SK-N-SH (cell line): ENCODE measurements around the gene TRIP4. TPM values are rescaled to one million over a fixed set of nuclear protein-coding genes. Genes with fewer than 3 reads are reported as not detected.

Experiments used
- CTCF ChIA-PET: fragments of 300-600, 350-600 bp; formaldehyde crosslinking; extraction: SDS; loops from one replicate; lab custom pipeline; 2021; lab: Yijun Ruan, JAX
- POLR2A ChIA-PET: fragments of 350-600 bp; sonication (Branson Sonifier 250); formaldehyde crosslinking; extraction: SDS; loops from one replicate; lab custom pipeline; 2020; ENCODE audit warnings: antibody characterized with exemption, inconsistent platforms; lab: Yijun Ruan, JAX
- DNase-seq: peaks from one replicate; pipeline ENCODE4 v3.0.0; 2012
- H2AFZ ChIP-seq: fragments of 200-600 bp; sonication (generic); 2 replicates; pipeline ENCODE4 v1.8.1; 2016; ENCODE audit warnings: antibody characterized with exemption, mild to moderate bottlenecking, low read depth
- H3F3A ChIP-seq: fragments of 200-600 bp; sonication (generic); replicated peaks from 2 replicates; pipeline ENCODE3; 2016; ENCODE audit warnings: antibody characterized with exemption, mild to moderate bottlenecking; ENCODE audit not compliant: insufficient read depth
- H3K27ac ChIP-seq, 2 experiments: fragments of 200-500 bp in 1 of 2; fragments of 200-600 bp in 1 of 2; sonication (Bioruptor generic) in 1 of 2; sonication (generic), shearing (Covaris generic) in 1 of 2; 2 replicates each; pipeline versions ENCODE4 v1.5.1 to v1.6.1; 2014 to 2016; ENCODE audit warnings: low read depth in 2 of 2, inconsistent platforms in 1 of 2, low read length in 1 of 2, mild to moderate bottlenecking in 1 of 2, mixed read lengths in 1 of 2
- H3K27me3 ChIP-seq: fragments of 200-600 bp; sonication (generic), shearing (Covaris generic); 2 replicates; pipeline ENCODE4 v1.6.1; 2016; ENCODE audit warnings: mixed run types; ENCODE audit not compliant: insufficient read depth
- H3K36me3 ChIP-seq, 2 experiments: fragments of 200-500 bp in 1 of 2; fragments of 200-600 bp in 1 of 2; sonication (Bioruptor generic) in 1 of 2; sonication (generic) in 1 of 2; replicated peaks in 1 of 2; 2 replicates each; pipeline versions ENCODE3 to v1.5.1; 2014 to 2016; ENCODE audit warnings: low read length in 1 of 2, mild to moderate bottlenecking in 1 of 2; ENCODE audit not compliant: insufficient read depth in 2 of 2, control insufficient read depth in 1 of 2
- H3K4me1 ChIP-seq, 2 experiments: fragments of 200-500 bp in 1 of 2; fragments of 200-600 bp in 1 of 2; sonication (Bioruptor generic) in 1 of 2; sonication (generic), shearing (Covaris generic) in 1 of 2; 2 replicates each; pipeline versions ENCODE4 v1.5.1 to v1.6.1; 2014 to 2016; ENCODE audit warnings: low read depth in 1 of 2, low read length in 1 of 2, mixed run types in 1 of 2; ENCODE audit not compliant: insufficient read depth in 2 of 2, control insufficient read depth in 1 of 2
- H3K4me2 ChIP-seq: fragments of 200-600 bp; sonication (generic), shearing (Covaris generic); 2 replicates; pipeline ENCODE4 v1.6.1; 2017; ENCODE audit warnings: mixed run types
- H3K4me3 ChIP-seq, 2 experiments: fragments of 200-500 bp in 1 of 2; fragments of 200-600 bp in 1 of 2; sonication (Bioruptor generic) in 1 of 2; sonication (generic), shearing (Covaris generic) in 1 of 2; 2 replicates each; pipeline versions ENCODE4 v1.5.1 to v1.8.1; 2014 to 2016; ENCODE audit warnings: low read depth in 2 of 2, inconsistent platforms in 1 of 2, low read length in 1 of 2, mild to moderate bottlenecking in 1 of 2, mixed read lengths in 1 of 2, moderate library complexity in 1 of 2
- H3K79me2 ChIP-seq: fragments of 200-600 bp; sonication (generic); 2 replicates; pipeline ENCODE4 v1.8.1; 2017; ENCODE audit warnings: mild to moderate bottlenecking; ENCODE audit not compliant: insufficient read depth
- H3K9ac ChIP-seq: fragments of 200-600 bp; sonication (generic); 2 replicates; pipeline ENCODE4 v1.6.1; 2017; ENCODE audit warnings: mixed run types
- H3K9me2 ChIP-seq: fragments of 200-600 bp; sonication (generic); 2 replicates; pipeline ENCODE4 v1.6.1; 2017; ENCODE audit warnings: mixed run types
- H3K9me3 ChIP-seq: fragments of 200-600 bp; sonication (generic); 2 replicates; pipeline ENCODE4 v1.6.1; 2017; ENCODE audit warnings: mixed run types, mild to moderate bottlenecking, moderate library complexity
- H4K20me1 ChIP-seq: fragments of 200-600 bp; sonication (generic); 2 replicates; pipeline ENCODE4 v1.6.1; 2017; ENCODE audit warnings: mild to moderate bottlenecking, mixed run types; ENCODE audit not compliant: insufficient read depth
- EP300 ChIP-seq, 2 experiments: IDR thresholded peaks; 2 replicates each; pipeline versions ENCODE4 v1.4.0 to v1.6.1; 2012; ENCODE audit warnings: borderline replicate concordance in 1 of 2, low read depth in 1 of 2, low read length in 1 of 2
- EZH2phosphoT487 ChIP-seq: fragments of 200-600 bp; sonication (generic); IDR thresholded peaks from 2 replicates; pipeline ENCODE4 v1.6.1; 2017; ENCODE audit warnings: low read depth, mixed run types, mild to moderate bottlenecking, antibody characterized with exemption, moderate library complexity, borderline replicate concordance
- FOSL2 ChIP-seq: IDR thresholded peaks from 2 replicates; pipeline ENCODE4 v1.4.0; 2012; ENCODE audit warnings: low read depth, mild to moderate bottlenecking, moderate library complexity, borderline replicate concordance
- FOXM1 ChIP-seq: IDR thresholded peaks from 2 replicates; pipeline ENCODE4 v1.4.0; 2012; ENCODE audit warnings: low read depth, mild to moderate bottlenecking
- GABPA ChIP-seq: IDR thresholded peaks from 2 replicates; pipeline ENCODE4 v1.4.0; 2012; ENCODE audit warnings: low read depth, mild to moderate bottlenecking
- IRF3 ChIP-seq: fragments of 150-350 bp; IDR thresholded peaks from 2 replicates; pipeline ENCODE4 v1.6.1; 2016; ENCODE audit warnings: mild to moderate bottlenecking, low read depth, low read length
- JUND ChIP-seq: IDR thresholded peaks from 2 replicates; pipeline ENCODE4 v1.4.0; 2012
- MAX ChIP-seq: IDR thresholded peaks from 2 replicates; pipeline ENCODE4 v1.4.0; 2012; ENCODE audit warnings: low read depth
- MEF2A ChIP-seq: IDR thresholded peaks from 2 replicates; pipeline ENCODE4 v1.4.0; 2012; ENCODE audit warnings: low read depth, borderline replicate concordance
- MXI1 ChIP-seq: IDR thresholded peaks from 2 replicates; pipeline ENCODE4 v1.6.1; 2012; ENCODE audit warnings: mild to moderate bottlenecking, low read depth, low read length, improper control_type of control experiment
- NRF1 ChIP-seq: IDR thresholded peaks from 2 replicates; pipeline ENCODE4 v1.6.1; 2012; ENCODE audit warnings: low read depth, mild to moderate bottlenecking, low read length
- RAD21 ChIP-seq: IDR thresholded peaks from 2 replicates; pipeline ENCODE4 v1.6.1; 2012; ENCODE audit warnings: mild to moderate bottlenecking, low read length
- REST ChIP-seq: IDR thresholded peaks from 2 replicates; pipeline ENCODE4 v1.6.1; 2012; ENCODE audit warnings: mild to moderate bottlenecking, low read depth, low read length, moderate library complexity
- RFX5 ChIP-seq: IDR thresholded peaks from 2 replicates; pipeline ENCODE4 v1.6.1; 2012; ENCODE audit warnings: mild to moderate bottlenecking, improper control_type of control experiment, low read length
- SMC3 ChIP-seq: IDR thresholded peaks from 2 replicates; pipeline ENCODE4 v1.6.1; 2012; ENCODE audit warnings: low read depth, low read length, improper control_type of control experiment
- TCF12 ChIP-seq: IDR thresholded peaks from 2 replicates; pipeline ENCODE4 v1.4.0; 2012
- TEAD4 ChIP-seq: IDR thresholded peaks from 2 replicates; pipeline ENCODE4 v1.4.0; 2012; ENCODE audit warnings: mild to moderate bottlenecking, borderline replicate concordance; ENCODE audit not compliant: insufficient read depth
- YY1 ChIP-seq: IDR thresholded peaks from 2 replicates; pipeline ENCODE4 v1.4.0; 2012; ENCODE audit warnings: low read depth, mild to moderate bottlenecking
- ZBTB33 ChIP-seq: IDR thresholded peaks from 2 replicates; pipeline ENCODE4 v1.4.0; 2012; ENCODE audit warnings: low read depth, borderline replicate concordance
- whole genome bisulfite sequencing: methylation state at CpG from one replicate; pipeline ENCODE4 v1.1.6; 2017; ENCODE audit warnings: low lambda C conversion rate; 5-methylcytosine and 5-hydroxymethylcytosine counted together
- polyA plus RNA-seq, 3 experiments: library from polyadenylated mRNA; depleted of rRNA; stranded (reverse); fragments of >200 nt; gene quantifications; 2 replicates each; pipeline ENCODE4 v1.2.3, GENCODE V29; 2012
- small RNA-seq, 7 experiments: library from RNA; depleted of rRNA; stranded (forward); fragments of <200 nt; gene quantifications; one replicate each; pipeline ENCODE3, GENCODE V24; 2012

The TRIP4 gene
- polyA plus RNA-seq, 1 of the 3 experiments (the other 2 are of a cell fraction) = 14.5 TPM

- no peaks in the 10 kb centered on the region for H3K9me2 ChIP-seq
- CTCF ChIA-PET = interaction anchor here (1.1 kb wide), 2 partner anchors 14 to 183 kb away, joined by 3 to 5 read pairs; no protein-coding TSS in a partner anchor
- POLR2A ChIA-PET = interaction anchor here (1.2 kb wide), 1 partner anchor 44 kb away, joined by 3 read pairs; no protein-coding TSS in a partner anchor
- H2AFZ ChIP-seq = no peak overlapping the region
- DNase-seq = no peak
- peak overlapping the region; percentile 51; the same call in 1 of the 2 replicates for H3K4me2 ChIP-seq
- no peaks in the 10 kb centered on the region for H3K9me3 ChIP-seq
- TF ChIP-seq RFX5 = no peak
- no peak for TF ChIP-seq MXI1
- TF ChIP-seq YY1 = no peak
- TF ChIP-seq FOSL2 = no peak
- no peak for TF ChIP-seq EZH2phosphoT487
- no peak for TF ChIP-seq SMC3
- TF ChIP-seq RAD21 = no peak
- TF ChIP-seq MEF2A = no peak
- no peak for TF ChIP-seq ZBTB33
- no peak for TF ChIP-seq IRF3
- no peak for TF ChIP-seq REST
- no peak for TF ChIP-seq EP300 (IDR thresholded peaks at IDR 0.05; ENCODE audit: borderline replicate concordance in 1 of 2, low read depth in 1 of 2, low read length in 1 of 2)
- TF ChIP-seq TEAD4 = no peak
- no peak for TF ChIP-seq TCF12
- TF ChIP-seq NRF1 = no peak
- no peak for TF ChIP-seq MAX
- no peak for TF ChIP-seq GABPA
- TF ChIP-seq JUND = no peak
- no peak for TF ChIP-seq FOXM1
- no peak overlapping the region for H3K4me3 ChIP-seq
- H4K20me1 ChIP-seq = peaks cover 46% of the 10 kb centered on the region
- no peaks in the 10 kb centered on the region for H3K27me3 ChIP-seq
- peaks cover 23 to 46% of the 10 kb centered on the region in 2 experiments for H3K4me1 ChIP-seq
- H3K36me3 ChIP-seq = peaks cover 16 to 37% of the 10 kb centered on the region in 2 experiments
- H3F3A ChIP-seq = peaks cover 20% of the 10 kb centered on the region
- H3K79me2 ChIP-seq = peaks cover 90% of the 10 kb centered on the region
- H3K9ac ChIP-seq = no peak overlapping the region
- 89% methylated on average over 1 of the region's 1 CpG for WGBS
- H3K27ac ChIP-seq = peak overlapping the region; percentile 25 to 77
These were observed 116.0 kb downstream of the TRIP4 start for GRCh38 chr15:64503640-64504039.

Small RNAs within 50 kb of the gene (small RNA-seq; reads per million reads assigned to genes)
- 0 reads per million in 7 experiments for gene RF00019
- 0 reads per million in 7 experiments for gene RF00554

Other genes starting within 250 kb of the TRIP4 start
- 0.94 and 1.2 TPM in 2 replicates for gene SNX22, start 236.1 kb upstream of the TRIP4 start, polyA plus RNA-seq (2012; rRNA removed)
- 1,358 and 1,379 TPM in 2 replicates for gene PPIB, start 224.8 kb upstream of the TRIP4 start, polyA plus RNA-seq (2012; rRNA removed)
- 10.2 and 14.2 TPM in 2 replicates for gene CSNK1G1, start 31.7 kb upstream of the TRIP4 start, polyA plus RNA-seq (2012; rRNA removed)
- 35.0 and 46.0 TPM in 2 replicates for gene PCLAF, start 6.4 kb upstream of the TRIP4 start, polyA plus RNA-seq (2012; rRNA removed)
- gene ZNF609, start 72.7 kb downstream of the TRIP4 start, polyA plus RNA-seq (2012; rRNA removed) = 10.3 and 12.6 TPM in 2 replicates